Gastrocnemius medialis (tissue), 4 donors: ENCODE measurements around the gene CDC34. TPM values are rescaled to one million over a fixed set of nuclear protein-coding genes. Genes with fewer than 3 reads are reported as not detected.

Experiments
- ATAC-seq, 2 donors: fragments of 150-250 bp; one replicate each; pipeline ENCODE4 v1.9.1; 2016
- DNase-seq, 2 donors: peaks; one replicate each; pipeline ENCODE4 v3.0.0-alpha.2; 2019
- H3K27ac ChIP-seq, 4 donors: fragments of 200-600 bp; sonication (generic); 1 replicate in 1 of 4; 2 replicates in 3 of 4; pipeline ENCODE4 v1.5.1; 2016 to 2018; ENCODE audit warnings: mild to moderate bottlenecking in 2 of 4, moderate library complexity in 1 of 4
- H3K27me3 ChIP-seq, 3 donors: fragments of 200-600 bp; sonication (generic) in 2 of 3; 1 replicate in 1 of 3; 2 replicates in 2 of 3; pipeline versions ENCODE4 v1.5.1 to v1.6.0; 2016 to 2019; ENCODE audit warnings: mild to moderate bottlenecking in 1 of 3, moderate library complexity in 1 of 3
- H3K36me3 ChIP-seq, 2 donors: fragments of 200-600 bp; sonication (generic) in 1 of 2; one replicate each; pipeline ENCODE4 v1.5.1; 2017 to 2018
- H3K4me1 ChIP-seq, 2 donors: fragments of 200-600 bp; sonication (generic) in 1 of 2; one replicate each; pipeline ENCODE4 v1.5.1; 2016 to 2017; ENCODE audit warnings: mild to moderate bottlenecking in 2 of 2
- H3K4me3 ChIP-seq, 4 donors: fragments of 200-600 bp; sonication (generic) in 3 of 4; 1 replicate in 1 of 4; 2 replicates in 3 of 4; pipeline ENCODE4 v1.5.1; 2016 to 2019; ENCODE audit warnings: mild to moderate bottlenecking in 2 of 4
- H3K9me3 ChIP-seq, 3 donors: fragments of 200-600 bp; sonication (generic) in 2 of 3; 1 replicate in 1 of 3; 2 replicates in 2 of 3; pipeline ENCODE4 v1.5.1; 2016 to 2019
- CTCF ChIP-seq, 5 experiments: fragments of 450-650 bp in 3 of 5; fragments of 200-600 bp in 2 of 5; sonication (generic) in 2 of 5; IDR thresholded peaks in 4 of 5; conservative IDR thresholded peaks in 1 of 5; 1 replicate in 4 of 5; 2 replicates in 1 of 5; pipeline ENCODE4 v1.5.1; 2016 to 2019; ENCODE audit warnings: antibody characterized with exemption in 5 of 5, mild to moderate bottlenecking in 3 of 5, moderate library complexity in 3 of 5
- POLR2A ChIP-seq, 2 donors: fragments of 450-650 bp; IDR thresholded peaks; one replicate each; pipeline ENCODE4 v1.6.1; 2017; ENCODE audit warnings: antibody characterized with exemption in 2 of 2, mild to moderate bottlenecking in 2 of 2, moderate library complexity in 2 of 2
- in situ Hi-C, 4 donors: fragments of 200-750 bp; cut with MboI; loops; one replicate each; pipeline versions ENCODE4 v1.15.0 to v1.8.0; 2017; ENCODE audit warnings: low sequenced_read_pairs in 4 of 4
- intact Hi-C: fragments of 100-400 bp; cut with DNase I; formaldehyde crosslinking; loops from one replicate; pipeline ENCODE4 v1.15.1; 2023; ENCODE audit warnings: low total_unique reads
- total RNA-seq, 4 donors: library from RNA; depleted of rRNA; stranded (reverse); fragments of >200 nt; gene quantifications; one replicate each; pipeline versions ENCODE4 v1.1.0 to v1.2.3, GENCODE V29; 2016

Gene CDC34
- total RNA-seq, 4 donors from 2014 or later: 99.0 to 174 (median 138) TPM

GRCh38 chr19:566403-566802 is 34.8 kb downstream of the CDC34 start:
- in situ Hi-C loops (no loop called here), intact Hi-C loops (no loop called here)
- DNase-seq (no peak), ATAC-seq (no peak)
- Histone ChIP-seq H3K4me3 (no peak overlapping the region), H3K4me1 (peaks cover 5 to 6% of the 10 kb centered on the region in 2 donors), H3K36me3 (no peaks in the 10 kb centered on the region), H3K27ac (no peak overlapping the region), H3K9me3 (no peaks in the 10 kb centered on the region), H3K27me3 (peaks cover 4 to 7% (median 5%) of the 10 kb centered on the region in 3 donors)
- TF ChIP-seq CTCF (IDR thresholded peaks at IDR 0.05 in 4 of 5, conservative IDR thresholded peaks at IDR 0.05 in 1 of 5) (no peak), POLR2A (IDR thresholded peaks at IDR 0.05) (no peak)

- Histone ChIP-seq H3K27ac (no peak overlapping the region), H3K9me3 (no peaks in the 10 kb centered on the region), H3K4me3 (no peak overlapping the region), H3K36me3 (no peaks in the 10 kb centered on the region), H3K27me3 (peaks cover 4 to 8% (median 5%) of the 10 kb centered on the region in 3 donors), H3K4me1 (peaks cover 10% of the 10 kb centered on the region in 2 donors)
- DNase-seq (no peak), ATAC-seq (no peak)
- intact Hi-C loops: no loop called here
- TF ChIP-seq CTCF (IDR thresholded peaks at IDR 0.05 in 4 of 5, conservative IDR thresholded peaks at IDR 0.05 in 1 of 5) (no peak), POLR2A (IDR thresholded peaks at IDR 0.05) (no peak)
- in situ Hi-C loops: no loop called here
These were observed 35.3 kb downstream of the CDC34 start for GRCh38 chr19:566844-567243.

GRCh38 chr19:567296-567900 is 35.8 kb downstream of the CDC34 start:
- DNase-seq (no peak), ATAC-seq (no peak)
- H3K4me3 ChIP-seq: no peak overlapping the region
- no peaks in the 10 kb centered on the region for H3K36me3 ChIP-seq
- H3K9me3 ChIP-seq: no peaks in the 10 kb centered on the region
- peaks cover 10 to 11% of the 10 kb centered on the region in 2 donors for H3K4me1 ChIP-seq
- intact Hi-C loops (no loop called here), in situ Hi-C loops (no loop called here)
- TF ChIP-seq CTCF (IDR thresholded peaks at IDR 0.05 in 4 of 5, conservative IDR thresholded peaks at IDR 0.05 in 1 of 5): no peak
- no peak for TF ChIP-seq POLR2A (IDR thresholded peaks at IDR 0.05)
- H3K27me3 ChIP-seq: peaks cover 4 to 8% (median 5%) of the 10 kb centered on the region in 3 donors
- H3K27ac ChIP-seq: no peak overlapping the region

- Histone ChIP-seq H3K27ac (no peak overlapping the region), H3K9me3 (no peaks in the 10 kb centered on the region), H3K4me3 (no peak overlapping the region), H3K36me3 (no peaks in the 10 kb centered on the region), H3K27me3 (peaks cover 4 to 8% (median 5%) of the 10 kb centered on the region in 3 donors), H3K4me1 (peaks cover 26 to 30% of the 10 kb centered on the region in 2 donors)
- intact Hi-C loops (loop anchor here (5.0 to 10.0 kb wide), 2 partner anchors 83 to 645 kb away; no protein-coding TSS in a partner anchor), in situ Hi-C loops (no loop called here)
- TF ChIP-seq POLR2A (IDR thresholded peaks at IDR 0.05) (no peak), CTCF (IDR thresholded peaks at IDR 0.05 in 4 of 5, conservative IDR thresholded peaks at IDR 0.05 in 1 of 5) (no peak)
- ATAC-seq (no peak), DNase-seq (peak in 1 of 2 donors; percentile 16)
These were observed 38.7 kb downstream of the CDC34 start for GRCh38 chr19:570251-570686.
